ENCODE measurements around the gene CAMK2D.

Gene CAMK2D

DNA sequence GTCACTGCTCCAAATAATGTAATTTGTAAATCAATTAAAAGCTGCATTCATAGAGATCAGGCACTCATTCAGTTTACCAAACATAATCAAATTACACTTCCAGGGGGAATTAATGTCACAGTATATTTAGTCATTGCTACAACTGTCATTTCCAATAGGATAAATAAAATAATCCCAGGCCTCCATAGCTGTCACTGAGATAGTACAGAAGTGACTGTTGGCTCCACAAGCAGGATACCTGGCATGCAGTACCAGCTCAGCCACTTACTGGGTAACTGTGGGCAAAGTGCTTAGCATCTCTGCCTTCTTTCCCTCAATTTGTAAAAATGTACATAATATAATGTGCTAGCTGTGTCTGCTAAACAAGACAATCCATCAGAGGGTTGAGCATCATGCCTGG, 128.1 kb downstream of the CAMK2D start:
- Histone ChIP-seq H3K9me3 (ENCODE audit: low read depth, low read length) (no peaks in the 10 kb centered on the region), H3K27ac (no peak overlapping the region), H3K4me3 (no peak overlapping the region), H3K9ac (ENCODE audit: insufficient read length) (no peak overlapping the region), H3K36me3 (ENCODE audit: insufficient read depth, low read length) (no peaks in the 10 kb centered on the region)
- TF ChIP-seq POLR2AphosphoS5 (IDR thresholded peaks at IDR 0.05; ENCODE audit: borderline replicate concordance, low read depth, low read length) (no peak), EZH2 (IDR thresholded peaks at IDR 0.05) (no peak), FOXP2 (optimal IDR thresholded peaks at IDR 0.05; ENCODE audit: control extremely low read depth, extremely low read length, insufficient read depth) (no peak)
- DNase-seq (ENCODE audit: low read depth, low spot score), result no peak

DNA sequence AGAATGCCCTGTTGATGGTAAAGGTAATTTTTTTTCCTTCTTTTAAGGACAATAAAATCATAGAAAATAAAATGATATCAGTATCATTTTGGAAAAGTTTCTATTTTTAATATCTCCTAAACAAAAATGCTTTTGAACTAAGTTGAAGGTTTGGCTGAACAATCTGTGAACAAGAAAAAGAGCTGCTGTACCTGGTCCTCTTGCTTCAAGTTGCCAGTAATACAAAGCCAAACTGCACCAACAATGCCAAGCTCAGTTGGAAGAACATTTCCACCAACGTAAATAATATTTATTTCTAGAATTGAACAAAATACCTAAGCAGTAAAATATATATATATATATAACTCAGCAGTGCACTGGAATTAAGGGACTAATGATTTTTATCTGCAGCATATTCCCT, 132.8 kb downstream of the CAMK2D start:
- Histone ChIP-seq H3K4me3 (no peak overlapping the region), H3K9ac (ENCODE audit: insufficient read length) (no peak overlapping the region), H3K36me3 (ENCODE audit: insufficient read depth, low read length) (no peaks in the 10 kb centered on the region), H3K9me3 (ENCODE audit: low read depth, low read length) (no peaks in the 10 kb centered on the region), H3K27ac (no peak overlapping the region)
- DNase-seq (ENCODE audit: low read depth, low spot score), result no peak
- no peak for TF ChIP-seq FOXP2 (optimal IDR thresholded peaks at IDR 0.05; ENCODE audit: control extremely low read depth, extremely low read length, insufficient read depth)
- no peak for TF ChIP-seq POLR2AphosphoS5 (IDR thresholded peaks at IDR 0.05; ENCODE audit: borderline replicate concordance, low read depth, low read length)
- TF ChIP-seq EZH2 (IDR thresholded peaks at IDR 0.05), result no peak

DNA sequence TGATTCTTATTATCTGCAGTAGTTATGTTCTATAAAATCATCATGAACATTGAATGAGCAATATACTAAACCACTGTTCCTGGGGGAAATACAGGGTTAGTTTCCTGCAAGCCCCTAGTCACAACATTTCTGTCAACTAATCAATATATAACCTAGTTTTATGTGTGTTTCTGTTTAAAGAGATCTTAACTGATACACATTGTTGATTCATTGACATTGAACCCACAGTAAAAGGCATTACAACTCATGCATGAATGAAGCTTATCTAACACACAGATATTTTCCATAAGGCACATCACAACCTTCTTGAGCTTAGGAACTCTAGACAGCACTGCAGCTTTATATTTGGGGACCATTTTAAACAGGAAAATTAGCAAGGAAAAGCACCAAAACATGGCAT, 134.2 kb downstream of the CAMK2D start:
- no peak overlapping the region for H3K4me3 ChIP-seq
- H3K9me3 ChIP-seq (ENCODE audit: low read depth, low read length), result no peaks in the 10 kb centered on the region
- DNase-seq (ENCODE audit: low read depth, low spot score), result no peak
- TF ChIP-seq EZH2 (IDR thresholded peaks at IDR 0.05), result no peak
- TF ChIP-seq POLR2AphosphoS5 (IDR thresholded peaks at IDR 0.05; ENCODE audit: borderline replicate concordance, low read depth, low read length), result no peak
- TF ChIP-seq FOXP2 (optimal IDR thresholded peaks at IDR 0.05; ENCODE audit: control extremely low read depth, extremely low read length, insufficient read depth), result no peak
- H3K9ac ChIP-seq (ENCODE audit: insufficient read length), result no peak overlapping the region
- no peak overlapping the region for H3K27ac ChIP-seq
- H3K36me3 ChIP-seq (ENCODE audit: insufficient read depth, low read length), result no peaks in the 10 kb centered on the region

- Histone ChIP-seq H3K36me3 (ENCODE audit: insufficient read depth, low read length) (no peaks in the 10 kb centered on the region), H3K9ac (ENCODE audit: insufficient read length) (no peak overlapping the region), H3K4me3 (no peak overlapping the region), H3K27ac (no peak overlapping the region), H3K9me3 (ENCODE audit: low read depth, low read length) (no peaks in the 10 kb centered on the region)
- no peak for DNase-seq (ENCODE audit: low read depth, low spot score)
- TF ChIP-seq EZH2 (IDR thresholded peaks at IDR 0.05) (no peak), POLR2AphosphoS5 (IDR thresholded peaks at IDR 0.05; ENCODE audit: borderline replicate concordance, low read depth, low read length) (no peak), FOXP2 (optimal IDR thresholded peaks at IDR 0.05; ENCODE audit: control extremely low read depth, extremely low read length, insufficient read depth) (no peak)
Observed at GRCh38 chr4:113625902-113626301, 135.6 kb downstream of the CAMK2D start.

DNA sequence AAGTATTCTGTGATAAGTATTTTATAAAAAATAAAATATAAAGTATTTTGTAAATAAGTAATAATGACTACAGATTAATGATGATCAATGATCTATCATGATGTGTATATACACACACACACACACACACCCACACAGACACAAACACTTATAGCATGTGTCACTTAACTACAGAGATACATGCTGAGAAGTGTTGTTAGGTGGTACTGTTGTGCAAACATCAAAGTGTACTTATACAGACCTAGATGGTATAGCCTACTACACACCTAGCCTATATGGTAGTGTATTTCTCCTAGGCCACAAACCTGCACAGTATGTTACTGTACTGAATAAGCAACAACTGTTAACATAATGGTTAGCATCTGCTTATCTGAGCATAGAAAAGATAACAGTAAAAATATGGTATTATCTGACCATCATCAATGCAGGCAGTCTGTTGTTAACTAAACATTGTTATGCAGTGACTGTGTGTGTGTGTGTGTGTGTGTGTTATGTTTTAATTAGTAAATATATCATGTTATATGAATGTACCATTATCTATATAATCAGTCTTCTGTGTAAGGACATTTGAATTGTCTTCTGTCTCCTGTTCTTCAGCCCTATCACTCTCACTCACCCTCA, 138.2 kb downstream of the CAMK2D start:
- no peak overlapping the region for H3K9ac ChIP-seq (ENCODE audit: insufficient read length)
- no peak overlapping the region for H3K4me3 ChIP-seq
- no peak for DNase-seq (ENCODE audit: low read depth, low spot score)
- no peaks in the 10 kb centered on the region for H3K9me3 ChIP-seq (ENCODE audit: low read depth, low read length)
- no peak overlapping the region for H3K27ac ChIP-seq
- no peak for TF ChIP-seq POLR2AphosphoS5 (IDR thresholded peaks at IDR 0.05; ENCODE audit: borderline replicate concordance, low read depth, low read length)
- no peak for TF ChIP-seq EZH2 (IDR thresholded peaks at IDR 0.05)
- TF ChIP-seq FOXP2 (optimal IDR thresholded peaks at IDR 0.05; ENCODE audit: control extremely low read depth, extremely low read length, insufficient read depth), result no peak
- no peaks in the 10 kb centered on the region for H3K36me3 ChIP-seq (ENCODE audit: insufficient read depth, low read length)

- H3K9ac ChIP-seq (ENCODE audit: insufficient read length), result no peak overlapping the region
- no peak overlapping the region for H3K4me3 ChIP-seq
- DNase-seq (ENCODE audit: low read depth, low spot score), result no peak
- no peaks in the 10 kb centered on the region for H3K36me3 ChIP-seq (ENCODE audit: insufficient read depth, low read length)
- no peak overlapping the region for H3K27ac ChIP-seq
- no peaks in the 10 kb centered on the region for H3K9me3 ChIP-seq (ENCODE audit: low read depth, low read length)
- no peak for TF ChIP-seq FOXP2 (optimal IDR thresholded peaks at IDR 0.05; ENCODE audit: control extremely low read depth, extremely low read length, insufficient read depth)
- no peak for TF ChIP-seq POLR2AphosphoS5 (IDR thresholded peaks at IDR 0.05; ENCODE audit: borderline replicate concordance, low read depth, low read length)
- no peak for TF ChIP-seq EZH2 (IDR thresholded peaks at IDR 0.05)
Observed at GRCh38 chr4:113621633-113622032, 139.9 kb downstream of the CAMK2D start.

- Histone ChIP-seq H3K4me3 (no peak overlapping the region), H3K36me3 (ENCODE audit: insufficient read depth, low read length) (no peaks in the 10 kb centered on the region), H3K27ac (no peak overlapping the region), H3K9me3 (ENCODE audit: low read depth, low read length) (no peaks in the 10 kb centered on the region), H3K9ac (ENCODE audit: insufficient read length) (no peak overlapping the region)
- no peak for TF ChIP-seq EZH2 (IDR thresholded peaks at IDR 0.05)
- TF ChIP-seq FOXP2 (optimal IDR thresholded peaks at IDR 0.05; ENCODE audit: control extremely low read depth, extremely low read length, insufficient read depth), result no peak
- no peak for TF ChIP-seq POLR2AphosphoS5 (IDR thresholded peaks at IDR 0.05; ENCODE audit: borderline replicate concordance, low read depth, low read length)
- DNase-seq (ENCODE audit: low read depth, low spot score), result no peak
Observed at GRCh38 chr4:113620032-113620431, 141.5 kb downstream of the CAMK2D start.

- no peak for TF ChIP-seq FOXP2 (optimal IDR thresholded peaks at IDR 0.05; ENCODE audit: control extremely low read depth, extremely low read length, insufficient read depth)
- TF ChIP-seq POLR2AphosphoS5 (IDR thresholded peaks at IDR 0.05; ENCODE audit: borderline replicate concordance, low read depth, low read length), result no peak
- TF ChIP-seq EZH2 (IDR thresholded peaks at IDR 0.05), result no peak
- no peaks in the 10 kb centered on the region for H3K36me3 ChIP-seq (ENCODE audit: insufficient read depth, low read length)
- no peak overlapping the region for H3K4me3 ChIP-seq
- H3K9me3 ChIP-seq (ENCODE audit: low read depth, low read length), result no peaks in the 10 kb centered on the region
- no peak overlapping the region for H3K9ac ChIP-seq (ENCODE audit: insufficient read length)
- no peak overlapping the region for H3K27ac ChIP-seq
- no peak for DNase-seq (ENCODE audit: low read depth, low spot score)
Observed at GRCh38 chr4:113619526-113619925, 142.0 kb downstream of the CAMK2D start.

DNA sequence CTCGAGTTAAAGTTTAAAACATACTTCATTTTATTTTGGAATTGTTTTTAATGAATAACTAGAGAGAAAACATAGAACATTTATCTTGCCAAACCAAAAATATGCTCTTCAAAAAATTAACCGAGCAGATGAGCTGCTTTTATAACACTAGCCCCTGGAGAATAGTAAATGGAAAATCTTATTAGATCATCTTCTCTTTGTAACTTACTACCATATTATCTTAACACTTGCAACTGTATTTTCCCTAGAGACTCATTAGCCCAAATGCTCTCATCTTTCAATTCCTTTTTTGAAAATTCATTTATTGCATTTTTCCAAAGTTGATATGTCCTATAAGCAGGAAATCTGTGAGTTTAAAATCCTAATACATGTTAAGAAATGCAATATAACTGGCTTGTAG, 143.3 kb downstream of the CAMK2D start:
- H3K27ac ChIP-seq, result no peak overlapping the region

More for the DNA sequence above, 143.3 kb downstream of the CAMK2D start:
- TF ChIP-seq EZH2 (IDR thresholded peaks at IDR 0.05), result no peak
- TF ChIP-seq FOXP2 (optimal IDR thresholded peaks at IDR 0.05; ENCODE audit: control extremely low read depth, extremely low read length, insufficient read depth), result no peak
- TF ChIP-seq POLR2AphosphoS5 (IDR thresholded peaks at IDR 0.05; ENCODE audit: borderline replicate concordance, low read depth, low read length), result no peak
- Histone ChIP-seq H3K4me3 (no peak overlapping the region), H3K9ac (ENCODE audit: insufficient read length) (no peak overlapping the region), H3K36me3 (ENCODE audit: insufficient read depth, low read length) (no peaks in the 10 kb centered on the region), H3K9me3 (ENCODE audit: low read depth, low read length) (no peaks in the 10 kb centered on the region)
- peak; percentile 40 for DNase-seq (ENCODE audit: low read depth, low spot score)
